Stimulated activated CD8-positive, alpha-beta memory T cell treated with anti-CD3 and anti-CD28 coated beads, Interleukin-7, amount 100 ng/mL, for 1 hour (primary cell): ENCODE results near the gene TMEM253.

Experiments
- DNase-seq, 2 donors: peaks; one replicate each; pipeline ENCODE4 v3.0.0-alpha.2; 2020; ENCODE audit warnings: low read depth in 2 of 2

TMEM253 gene

DNA sequence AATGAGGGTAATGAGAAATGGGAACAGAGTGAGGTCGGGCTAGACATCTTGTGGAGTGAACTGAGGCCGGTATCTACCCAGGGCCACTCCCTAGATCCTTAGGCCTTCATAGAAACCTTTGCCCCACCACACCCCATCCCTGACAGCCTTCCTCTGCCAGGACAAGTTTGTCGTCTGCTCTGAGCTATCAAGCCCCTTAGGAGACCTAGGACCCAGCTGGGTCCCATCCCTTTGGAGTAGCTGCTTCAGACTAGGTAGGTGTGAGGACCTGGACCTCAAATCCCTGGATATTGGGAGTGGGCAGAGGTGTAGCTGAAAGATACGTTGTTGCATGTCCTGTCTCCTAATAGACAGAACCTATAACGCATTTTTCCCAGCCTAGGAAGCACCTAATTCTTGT, at the start of gene TMEM253:
TMEM253 (plus strand) TSS at position 136 of the 400 bp plus-strand sequence. CDS start 278 bp downstream, outside the sequence.
- DNase-seq = no peak

GRCh38 chr14:21053184-21054122, 47.4 kb upstream of the TMEM253 start:
- DNase-seq = no peak

GRCh38 chr14:21054123-21054767, 46.6 kb upstream of the TMEM253 start:
- DNase-seq = no peak

GRCh38 chr14:21054768-21055145, 46.1 kb upstream of the TMEM253 start:
- DNase-seq = no peak

- DNase-seq = no peak
Measured at GRCh38 chr14:21055432-21056117, 45.3 kb upstream of the TMEM253 start.

GRCh38 chr14:21056520-21057163, 44.2 kb upstream of the TMEM253 start:
- DNase-seq = no peak

DNA sequence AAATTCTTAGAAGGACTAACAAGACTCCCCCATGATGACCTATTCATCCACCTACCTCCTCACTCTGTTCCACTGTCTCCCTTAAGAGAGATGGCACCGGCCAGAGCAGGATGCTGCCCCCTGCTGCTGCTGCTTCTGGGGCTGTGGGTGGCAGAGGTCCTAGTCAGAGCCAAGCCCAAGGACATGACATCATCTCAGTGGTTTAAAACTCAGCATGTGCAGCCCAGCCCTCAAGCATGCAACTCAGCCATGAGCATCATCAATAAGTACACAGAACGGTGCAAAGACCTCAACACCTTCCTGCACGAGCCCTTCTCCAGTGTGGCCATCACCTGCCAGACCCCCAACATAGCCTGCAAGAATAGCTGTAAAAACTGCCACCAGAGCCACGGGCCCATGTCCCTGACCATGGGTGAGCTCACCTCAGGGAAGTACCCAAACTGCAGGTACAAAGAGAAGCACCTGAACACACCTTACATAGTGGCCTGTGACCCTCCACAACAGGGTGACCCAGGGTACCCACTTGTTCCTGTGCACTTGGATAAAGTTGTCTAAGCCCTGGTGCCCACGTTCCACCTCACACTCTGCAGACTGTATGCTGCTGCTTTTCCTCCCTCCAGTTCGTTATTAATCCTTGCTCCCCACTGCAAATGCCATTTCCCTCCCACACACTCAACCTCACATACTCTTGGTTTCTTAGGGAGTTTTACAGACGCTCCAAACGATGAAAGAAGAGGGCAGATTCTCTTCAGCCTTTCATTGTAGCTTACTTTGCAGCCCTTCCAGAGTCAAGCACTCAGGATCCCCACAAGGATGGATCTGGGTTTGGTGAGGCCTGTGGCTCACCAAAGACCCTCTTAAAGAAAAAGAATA, 42.8 kb upstream of the TMEM253 start, which contains the start of gene RNASE8:
RNASE8 (plus strand) TSS at position 20 of the 873 bp plus-strand sequence; CDS start at position 91, 71 bp downstream.
- DNase-seq = no peak

- no peak for DNase-seq
Measured at GRCh38 chr14:21058903-21059302, 42.0 kb upstream of the TMEM253 start.

GRCh38 chr14:21059842-21060613, 40.8 kb upstream of the TMEM253 start:
- DNase-seq = no peak

DNA sequence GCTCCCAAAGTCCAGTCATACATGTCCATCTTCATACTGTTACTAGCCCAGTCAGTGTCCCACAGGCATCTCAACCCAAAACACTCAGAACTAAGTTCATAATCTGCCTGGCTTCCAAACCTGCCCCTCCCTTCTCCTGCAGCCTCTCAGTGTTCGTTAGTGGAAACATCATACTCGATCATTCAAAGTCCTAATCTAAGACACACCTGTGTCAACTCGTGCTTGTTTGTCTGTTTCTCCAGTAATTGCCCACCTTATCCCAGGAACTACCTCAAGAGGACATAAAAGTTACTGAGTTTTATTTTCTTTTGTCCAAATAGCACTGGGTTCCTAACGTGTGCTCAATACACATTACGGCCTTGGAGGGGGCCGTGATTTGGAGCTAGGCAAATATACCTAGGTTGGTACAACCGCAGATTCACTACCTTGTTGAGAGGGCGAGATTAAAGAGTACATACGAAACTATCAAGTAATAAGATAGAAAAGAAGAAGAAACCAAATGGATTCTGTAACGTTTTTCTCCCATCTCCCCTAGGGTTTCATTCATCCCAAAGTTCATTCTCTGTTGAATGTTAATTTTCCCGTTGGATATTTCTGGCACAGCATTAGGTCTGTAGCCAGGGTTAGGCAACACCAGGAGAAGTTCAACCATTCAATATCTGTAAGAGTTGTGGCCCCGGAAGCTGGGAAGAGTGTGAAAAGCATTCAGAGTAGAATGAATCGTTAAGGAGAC, 40.1 kb upstream of the TMEM253 start:
- DNase-seq = no peak

DNA sequence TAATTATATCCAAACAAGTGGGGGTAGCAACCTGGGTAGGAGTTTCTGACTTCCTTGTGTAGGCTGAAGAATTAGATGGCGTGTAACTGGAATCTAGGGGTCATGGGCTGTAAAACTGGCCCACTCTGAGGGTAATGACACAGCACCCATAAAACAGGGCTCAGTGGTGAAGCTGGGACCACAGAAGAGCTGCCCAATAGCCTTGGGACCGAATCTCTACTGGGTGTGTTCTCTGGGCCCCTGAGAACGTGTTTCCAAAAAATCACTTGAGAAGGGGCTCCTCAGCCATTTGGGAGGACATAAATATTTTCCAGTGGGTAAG, 39.6 kb upstream of the TMEM253 start:
- no peak for DNase-seq

- DNase-seq = no peak
Measured at GRCh38 chr14:21063479-21063878, 37.4 kb upstream of the TMEM253 start.

DNA sequence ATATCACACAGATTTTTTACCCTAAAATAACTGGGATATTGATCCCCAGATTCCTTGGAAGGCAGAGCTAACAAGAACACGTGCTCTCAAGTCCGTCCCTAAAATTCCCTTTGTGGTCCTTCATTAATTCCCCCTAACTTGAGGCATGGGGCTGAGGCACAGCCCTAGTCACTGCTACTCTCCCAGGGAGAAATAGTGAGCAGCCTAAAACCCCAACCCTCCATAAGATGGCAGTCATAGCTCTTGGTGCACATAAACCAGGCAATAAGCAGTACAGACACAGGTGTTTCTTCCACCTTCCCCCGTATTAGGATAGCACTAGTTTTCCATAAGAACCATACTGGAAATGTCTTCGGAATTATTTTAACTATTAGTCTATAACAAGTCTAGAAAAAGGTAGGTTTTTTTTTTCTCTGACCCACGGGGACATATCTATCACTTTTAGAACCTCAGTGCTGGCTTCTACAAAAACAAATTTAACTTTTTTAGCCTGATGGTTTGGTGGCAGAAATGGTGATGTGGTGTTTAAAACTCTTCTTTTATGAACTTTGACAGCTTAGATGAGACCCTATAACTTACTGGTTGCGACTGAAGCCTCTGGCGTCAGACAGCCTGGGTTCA, 33.9 kb upstream of the TMEM253 start:
- DNase-seq = no peak

DNA sequence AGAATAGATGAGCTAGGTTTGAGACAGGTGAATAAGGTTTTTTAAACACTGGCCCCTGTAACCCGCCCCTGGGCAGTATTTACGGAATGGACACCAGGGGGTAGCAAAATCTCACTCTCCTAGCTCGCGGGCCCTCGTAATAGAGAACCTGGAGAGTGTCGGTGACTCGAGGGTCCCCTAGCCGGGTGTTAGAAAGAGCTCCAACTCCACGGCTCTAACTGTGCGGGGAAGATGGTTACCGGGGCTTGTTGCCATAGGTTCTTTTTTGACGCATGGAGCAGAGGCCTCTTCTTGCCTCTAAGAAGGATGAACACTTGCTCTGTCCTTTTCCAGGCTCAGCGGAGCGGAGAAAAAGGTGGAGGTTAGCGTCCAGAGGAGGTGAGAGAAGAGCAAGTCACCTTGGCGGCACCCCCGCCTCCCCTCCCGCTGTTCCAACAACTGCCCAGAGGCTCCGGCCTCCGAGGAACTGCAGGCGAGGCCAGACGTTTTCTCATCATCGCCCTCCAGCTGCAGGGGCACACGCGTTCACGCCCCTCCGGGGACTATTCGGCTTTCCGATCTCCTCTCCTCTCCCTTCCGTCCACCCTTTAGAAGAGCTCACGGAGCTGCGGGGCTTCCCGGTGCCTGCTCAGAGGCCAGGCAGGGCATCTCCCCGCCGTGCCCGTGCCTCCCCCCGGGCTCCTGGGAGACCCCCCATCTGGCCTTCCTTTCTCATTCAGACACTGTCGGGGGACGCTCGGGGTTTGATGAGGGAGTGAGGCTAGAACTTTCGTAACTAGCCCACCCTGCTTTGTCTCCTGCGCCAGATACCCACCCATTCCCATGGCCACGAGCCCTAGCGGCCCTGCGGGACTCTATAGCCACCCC, 32.1 kb upstream of the TMEM253 start:
- no peak for DNase-seq

GRCh38 chr14:21069388-21070082, 31.3 kb upstream of the TMEM253 start:
- DNase-seq = no peak

GRCh38 chr14:21070083-21070609, 30.7 kb upstream of the TMEM253 start, which contains the start of gene ARHGEF40:
ARHGEF40 (plus strand) TSS chr14:21070304; CDS start chr14:21070397, 93 bp downstream.
- DNase-seq = no peak

DNA sequence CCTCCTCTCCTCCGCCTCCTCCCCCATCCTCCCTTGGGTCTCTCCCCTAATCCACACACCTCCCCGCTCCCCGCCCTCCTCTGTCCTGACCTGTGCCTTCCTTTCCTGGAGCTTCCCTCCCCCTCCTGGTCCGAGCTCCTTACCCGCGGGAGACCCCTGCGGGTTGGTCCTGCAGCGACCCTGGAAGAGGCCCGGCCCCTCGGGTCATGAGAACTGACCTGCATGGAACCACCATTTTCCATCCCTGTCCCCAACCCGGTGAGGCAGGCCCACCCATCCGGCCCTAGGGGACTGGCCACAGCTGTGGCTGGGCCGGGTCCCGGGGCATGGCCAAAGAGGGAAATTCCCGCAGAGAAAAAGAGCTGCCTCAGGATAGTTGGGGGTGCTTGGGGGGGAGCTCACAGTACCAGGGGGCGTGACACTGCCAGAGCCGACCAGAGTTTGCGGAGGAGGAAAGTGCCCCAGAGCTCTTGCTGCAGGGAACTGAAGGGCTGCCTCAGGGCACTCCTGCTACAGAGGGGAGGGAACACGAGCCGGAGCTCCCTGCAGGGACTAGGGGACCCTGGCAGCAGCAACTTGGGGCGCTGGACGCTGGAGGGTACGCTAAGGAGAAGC, 30.1 kb upstream of the TMEM253 start:
- no peak for DNase-seq
